Calu3 (cell line): ENCODE results near the gene TMEM132D. TPM values are rescaled to one million over a fixed set of nuclear protein-coding genes. Genes with fewer than 3 reads are reported as not detected.

ENCODE experiments used
- BruUV-seq: library from RNA; stranded (reverse); fragments of 400-500 nt; replicated peaks from 2 replicates; lab custom pipeline; 2021; lab: Mats Ljungman, UMichigan
- CTCF ChIA-PET: fragments of 300-600 bp; sonication (Branson Sonifier 250); formaldehyde crosslinking; loops from one replicate; lab custom pipeline; 2022; ENCODE audit warnings: antibody characterized with exemption; lab: Charles Lee
- DNase-seq: peaks from one replicate; pipeline ENCODE4 v3.0.0; 2022
- H3K27ac Mint-ChIP-seq: one replicate; pipeline ENCODE4 v1.8.0; 2022; ENCODE audit warnings: mixed read lengths; ENCODE audit not compliant: unreplicated experiment
- H3K27me3 Mint-ChIP-seq: one replicate; pipeline ENCODE4 v1.8.0; 2022; ENCODE audit warnings: mixed read lengths; ENCODE audit not compliant: unreplicated experiment
- H3K36me3 Mint-ChIP-seq: one replicate; pipeline ENCODE4 v1.8.0; 2022; ENCODE audit warnings: mild to moderate bottlenecking, moderate library complexity, mixed read lengths; ENCODE audit not compliant: insufficient read depth, unreplicated experiment
- H3K4me1 Mint-ChIP-seq: one replicate; pipeline ENCODE4 v1.8.0; 2022; ENCODE audit warnings: mild to moderate bottlenecking, low read depth, mixed read lengths; ENCODE audit not compliant: unreplicated experiment
- H3K4me3 Mint-ChIP-seq: one replicate; pipeline ENCODE4 v1.8.0; 2022; ENCODE audit warnings: mild to moderate bottlenecking, low read depth, moderate library complexity, mixed read lengths; ENCODE audit not compliant: unreplicated experiment
- H3K9me3 Mint-ChIP-seq: one replicate; pipeline ENCODE4 v1.8.0; 2022; ENCODE audit warnings: low read depth, mixed read lengths; ENCODE audit not compliant: unreplicated experiment
- CTCF ChIP-seq: fragments of 200-600 bp; IDR thresholded peaks from one replicate; pipeline ENCODE4 v1.8.0; 2022; ENCODE audit warnings: antibody characterized with exemption; ENCODE audit not compliant: unreplicated experiment
- intact Hi-C: fragments of 100-400 bp; cut with micrococcal nuclease; formaldehyde crosslinking; loops from one replicate; pipeline ENCODE4 v1.10.0; 2022; ENCODE audit not compliant: unreplicated experiment
- total RNA-seq: library from RNA; stranded (reverse); gene quantifications from 2 replicates; pipeline ENCODE4 v1.2.3, GENCODE V29; 2022

TMEM132D gene
- total RNA-seq, 1 experiment from 2014 or later = not detected

GRCh38 chr12:129607756-129608155, 296.1 kb downstream of the TMEM132D start:
- intact Hi-C loops = no loop called here
- Mint-ChIP-seq H3K36me3 (no peaks in the 10 kb centered on the region), H3K27me3 (no peaks in the 10 kb centered on the region), H3K9me3 (peaks cover 8% of the 10 kb centered on the region), H3K4me3 (no peak overlapping the region), H3K27ac (no peak overlapping the region), H3K4me1 (no peaks in the 10 kb centered on the region)
- CTCF ChIA-PET = no interaction called here
- TF ChIP-seq CTCF = no peak
- DNase-seq = no peak
- BruUV-seq = no TSS peak

- Mint-ChIP-seq H3K27me3 (no peaks in the 10 kb centered on the region), H3K27ac (no peak overlapping the region), H3K9me3 (peaks cover 9% of the 10 kb centered on the region), H3K4me3 (no peak overlapping the region), H3K4me1 (no peaks in the 10 kb centered on the region), H3K36me3 (no peaks in the 10 kb centered on the region)
- TF ChIP-seq CTCF = no peak
- intact Hi-C loops = no loop called here
- CTCF ChIA-PET = no interaction called here
- no peak for DNase-seq
- no TSS peak for BruUV-seq
Measured at GRCh38 chr12:129607301-129607700, 296.5 kb downstream of the TMEM132D start.

GRCh38 chr12:129606239-129606638, 297.6 kb downstream of the TMEM132D start:
- no TSS peak for BruUV-seq
- intact Hi-C loops = no loop called here
- Mint-ChIP-seq H3K27ac (no peak overlapping the region), H3K9me3 (peaks cover 11% of the 10 kb centered on the region), H3K4me1 (no peaks in the 10 kb centered on the region), H3K27me3 (no peaks in the 10 kb centered on the region), H3K4me3 (no peak overlapping the region), H3K36me3 (no peaks in the 10 kb centered on the region)
- CTCF ChIA-PET = interaction anchor here (0.5 kb wide), 1 partner anchor 789 kb away, joined by 3 read pairs; no protein-coding TSS in a partner anchor
- no peak for DNase-seq
- no peak for TF ChIP-seq CTCF

GRCh38 chr12:129605666-129606065, 298.2 kb downstream of the TMEM132D start:
- H3K27ac Mint-ChIP-seq = no peak overlapping the region
- CTCF ChIA-PET = no interaction called here
- no peaks in the 10 kb centered on the region for H3K4me1 Mint-ChIP-seq
- no TSS peak for BruUV-seq
- no peak for TF ChIP-seq CTCF
- DNase-seq = no peak
- H3K9me3 Mint-ChIP-seq = peaks cover 11% of the 10 kb centered on the region
- no peaks in the 10 kb centered on the region for H3K36me3 Mint-ChIP-seq
- no peak overlapping the region for H3K4me3 Mint-ChIP-seq
- intact Hi-C loops = no loop called here
- no peaks in the 10 kb centered on the region for H3K27me3 Mint-ChIP-seq
